ENCODE measurements around the gene SPACDR. TPM values are rescaled to one million over a fixed set of nuclear protein-coding genes. Genes with fewer than 3 reads are reported as not detected.

SPACDR gene
- total and polyA plus RNA-seq, 2 experiments from 2014 or later, result 0.42 to 0.52 TPM

- Histone ChIP-seq H2AFZ (no peak overlapping the region), H4K20me1 (replicated peaks; ENCODE audit: insufficient read depth) (no peaks in the 10 kb centered on the region), H3K9me2 (ENCODE audit: insufficient read depth) (no peaks in the 10 kb centered on the region), H3F3A (replicated peaks; ENCODE audit: low read depth) (peaks cover 3% of the 10 kb centered on the region; the same call in 1 of the 2 replicates), H3K36me3 (ENCODE audit: insufficient read depth) (no peaks in the 10 kb centered on the region), H3K4me1 (ENCODE audit: insufficient read depth) (peaks cover 10% of the 10 kb centered on the region), H3K4me3 (no peak overlapping the region), H3K4me2 (no peak overlapping the region), H3K27me3 (ENCODE audit: insufficient read depth) (no peaks in the 10 kb centered on the region), H3K79me2 (replicated peaks; ENCODE audit: insufficient read depth) (no peaks in the 10 kb centered on the region), H3K27ac (ENCODE audit: low read depth) (no peak overlapping the region)
- Mint-ChIP-seq H3K36me3 (ENCODE audit: low read depth) (no peaks in the 10 kb centered on the region), H3K27ac (no peak overlapping the region), H3K4me1 (peaks cover 9% of the 10 kb centered on the region), H3K4me3 (no peak overlapping the region), H3K9me3 (no peaks in the 10 kb centered on the region), H3K27me3 (ENCODE audit: insufficient read depth, low read depth, poor library complexity) (peaks cover 13% of the 10 kb centered on the region)
- ATAC-seq, result no peak
- DNase-seq (ENCODE audit: low spot score), result no peak
- TF ChIP-seq JUNB (IDR thresholded peaks at IDR 0.05; ENCODE audit: unreplicated experiment), result no peak
- TF ChIP-seq ETS1 (IDR thresholded peaks at IDR 0.05), result no peak
- TF ChIP-seq CREB1 (CRISPR knock-in tag; IDR thresholded peaks at IDR 0.05; ENCODE audit: low read depth), result no peak
- TF ChIP-seq REST (IDR thresholded peaks at IDR 0.05; ENCODE audit: unreplicated experiment), result no peak
- no peak for TF ChIP-seq EZH2 (IDR thresholded peaks at IDR 0.05; ENCODE audit: low read depth, unreplicated experiment)
- no peak for TF ChIP-seq NANOG (IDR thresholded peaks at IDR 0.05; ENCODE audit: borderline replicate concordance)
- no peak for TF ChIP-seq ZNF114 (CRISPR knock-in tag; IDR thresholded peaks at IDR 0.05)
- TF ChIP-seq CTCF (conservative IDR thresholded peaks at IDR 0.05; ENCODE audit: low read depth in 2 of 2), result no peak
- no peak for TF ChIP-seq STAT1 (IDR thresholded peaks at IDR 0.05; ENCODE audit: unreplicated experiment)
- no peak for TF ChIP-seq EZH2phosphoT487 (IDR thresholded peaks at IDR 0.05; ENCODE audit: unreplicated experiment)
- no peak for TF ChIP-seq ZNF462 (CRISPR knock-in tag; IDR thresholded peaks at IDR 0.05)
- no peak for TF ChIP-seq ZNF331 (CRISPR knock-in tag; IDR thresholded peaks at IDR 0.05; ENCODE audit: low read depth)
These were observed 7.0 kb downstream of the SPACDR start for GRCh38 chr7:100457033-100457432.

Data from GM23338 (cell line).